Forelimb muscle (tissue), 1 donor: Measurements from ENCODE around the gene SRP68. TPM values are rescaled to one million over a fixed set of nuclear protein-coding genes. Genes with fewer than 3 reads are reported as not detected.
"Not testable (repeated sequence)": the region's sequence is repeated elsewhere in the genome, so short reads cannot be mapped to it uniquely, and the experiment has no call there.

Source experiments
- DNase-seq: peaks from one replicate; pipeline ENCODE4 v3.0.0-alpha.2; 2013; ENCODE audit warnings: low read depth
- polyA plus RNA-seq: library from polyadenylated mRNA; unstranded; fragments of 120-200 nt; gene quantifications from one replicate; pipeline ENCODE4 v1.2.1, GENCODE V29; 2013; ENCODE audit not compliant: insufficient read length

SRP68 gene
- polyA plus RNA-seq, 1 donor: 82.4 TPM

- DNase-seq: no peak
Measured at GRCh38 chr17:76046064-76046463, 26.3 kb downstream of the SRP68 start.

- not testable (repeated sequence) for DNase-seq
Measured at GRCh38 chr17:76044475-76045007, 27.8 kb downstream of the SRP68 start.

- not testable (repeated sequence) for DNase-seq
Measured at GRCh38 chr17:76042868-76043267, 29.4 kb downstream of the SRP68 start.

GRCh38 chr17:76040376-76040775 lies 31.9 kb downstream of the SRP68 start:
- no peak for DNase-seq

- DNase-seq: no peak
Measured at GRCh38 chr17:76039121-76039520, 33.2 kb downstream of the SRP68 start.

- DNase-seq: no peak
Measured at GRCh38 chr17:76038050-76038449, 34.3 kb downstream of the SRP68 start.

- no peak for DNase-seq
Measured at GRCh38 chr17:76036497-76037261, 35.6 kb downstream of the SRP68 start.

- DNase-seq: no peak
Measured at GRCh38 chr17:76034428-76035350, 37.6 kb downstream of the SRP68 start.

GRCh38 chr17:76033139-76033538 lies 39.2 kb downstream of the SRP68 start:
- DNase-seq: no peak

GRCh38 chr17:76032780-76033108 lies 39.6 kb downstream of the SRP68 start:
- DNase-seq: no peak

GRCh38 chr17:76032073-76032779 lies 40.1 kb downstream of the SRP68 start:
- no peak for DNase-seq

GRCh38 chr17:76027159-76027839 lies 45.0 kb downstream of the SRP68 start, which contains the start of gene EVPL:
EVPL (minus strand) TSS chr17:76027306; CDS start chr17:76027198, 108 bp downstream.
- no peak for DNase-seq

- no peak for DNase-seq
Measured at GRCh38 chr17:76026714-76027158, 45.6 kb downstream of the SRP68 start.

GRCh38 chr17:76025294-76025693 lies 47.0 kb downstream of the SRP68 start:
- no peak for DNase-seq

- DNase-seq: no peak
Measured at GRCh38 chr17:76024353-76024752, 48.0 kb downstream of the SRP68 start.

GRCh38 chr17:76023900-76024237 lies 48.4 kb downstream of the SRP68 start:
- no peak for DNase-seq

GRCh38 chr17:76022973-76023899 lies 49.1 kb downstream of the SRP68 start:
- no peak for DNase-seq

- DNase-seq: no peak
Measured at GRCh38 chr17:76022285-76022684, 50.0 kb downstream of the SRP68 start.

- DNase-seq: no peak
Measured at GRCh38 chr17:76019833-76020467, 52.4 kb downstream of the SRP68 start.

GRCh38 chr17:76018801-76019200 lies 53.5 kb downstream of the SRP68 start:
- no peak for DNase-seq
